Esophagus (tissue), 2 donors: ENCODE measurements around the gene MAP2. TPM values are rescaled to one million over a fixed set of nuclear protein-coding genes. Genes with fewer than 3 reads are reported as not detected.

ENCODE experiments used
- H3K27ac ChIP-seq, 2 donors: one replicate each; pipeline ENCODE4 v1.5.1; 2013; ENCODE audit warnings: low read depth in 2 of 2, mild to moderate bottlenecking in 2 of 2, inconsistent platforms in 1 of 2, low read length in 1 of 2, moderate library complexity in 1 of 2
- H3K27me3 ChIP-seq, 2 donors: one replicate each; pipeline ENCODE4 v1.6.1; 2013; ENCODE audit warnings: low read length in 2 of 2, control low read depth in 1 of 2, mild to moderate bottlenecking in 1 of 2; ENCODE audit not compliant: insufficient read depth in 2 of 2, control insufficient read depth in 1 of 2
- H3K36me3 ChIP-seq, 2 donors: one replicate each; pipeline ENCODE4 v1.6.1; 2013; ENCODE audit warnings: low read length in 1 of 2; ENCODE audit not compliant: control insufficient read depth in 2 of 2, insufficient read depth in 2 of 2
- H3K4me1 ChIP-seq, 2 donors: one replicate each; pipeline ENCODE4 v1.6.1; 2013; ENCODE audit warnings: low read length in 1 of 2; ENCODE audit not compliant: control insufficient read depth in 2 of 2, insufficient read depth in 2 of 2
- H3K4me3 ChIP-seq, 2 donors: one replicate each; pipeline ENCODE4 v1.5.1; 2013; ENCODE audit warnings: low read length in 2 of 2, mild to moderate bottlenecking in 2 of 2, low read depth in 1 of 2, moderate library complexity in 1 of 2
- H3K9me3 ChIP-seq, 2 donors: one replicate each; pipeline ENCODE4 v1.6.1; 2013; ENCODE audit warnings: mild to moderate bottlenecking in 2 of 2, low read depth in 1 of 2, low read length in 1 of 2, moderate library complexity in 1 of 2; ENCODE audit not compliant: control insufficient read depth in 2 of 2, insufficient read depth in 1 of 2
- WGBS, 2 donors: extraction: QIAGEN DNeasy Blood & Tissue Kit; methylation state at CpG; one replicate each; pipeline ENCODE4 v1.1.7; 2013; 5-methylcytosine and 5-hydroxymethylcytosine counted together
- polyA plus RNA-seq, 2 donors: library from polyadenylated mRNA; stranded (reverse); fragments of 200-250 nt; gene quantifications; one replicate each; pipeline ENCODE4 v1.2.3, GENCODE V29; 2013
- donor health status: healthy with polysubstance abuse.
- donor health status: Bipolar disorder and iron deficiency.

MAP2 gene
- polyA plus RNA-seq, 2 donors = 4.4 to 5.2 TPM

- Histone ChIP-seq H3K9me3 (no peaks in the 10 kb centered on the region), H3K27ac (no peak overlapping the region), H3K36me3 (no peaks in the 10 kb centered on the region), H3K4me1 (no peaks in the 10 kb centered on the region), H3K4me3 (no peak overlapping the region), H3K27me3 (no peaks in the 10 kb centered on the region)
- 75 to 84% methylated on average over 3 of the region's 3 CpGs for WGBS, 2 donors
Observed at GRCh38 chr2:209642146-209642820, 218.4 kb downstream of the MAP2 start.

GRCh38 chr2:209644842-209645241 is 221.0 kb downstream of the MAP2 start:
- Histone ChIP-seq H3K9me3 (no peaks in the 10 kb centered on the region), H3K36me3 (no peaks in the 10 kb centered on the region), H3K27ac (no peak overlapping the region), H3K27me3 (no peaks in the 10 kb centered on the region), H3K4me3 (no peak overlapping the region), H3K4me1 (no peaks in the 10 kb centered on the region)

- WGBS, 2 donors = 72 to 85% methylated on average over 3 of the region's 3 CpGs
- Histone ChIP-seq H3K4me3 (no peak overlapping the region), H3K36me3 (no peaks in the 10 kb centered on the region), H3K4me1 (no peaks in the 10 kb centered on the region), H3K27ac (no peak overlapping the region), H3K27me3 (no peaks in the 10 kb centered on the region), H3K9me3 (no peaks in the 10 kb centered on the region)
Observed at GRCh38 chr2:209648714-209649113, 224.9 kb downstream of the MAP2 start.

- no peak overlapping the region for H3K4me3 ChIP-seq
- H3K9me3 ChIP-seq = no peaks in the 10 kb centered on the region
Observed at GRCh38 chr2:209653134-209653533, 229.3 kb downstream of the MAP2 start.

GRCh38 chr2:209661286-209661894 is 237.5 kb downstream of the MAP2 start:
- H3K27me3 ChIP-seq = no peaks in the 10 kb centered on the region
- no peaks in the 10 kb centered on the region for H3K36me3 ChIP-seq
- no peak overlapping the region for H3K4me3 ChIP-seq
- H3K9me3 ChIP-seq = no peaks in the 10 kb centered on the region
- 65 to 72% methylated on average over 9 of the region's 9 CpGs for WGBS, 2 donors
- H3K27ac ChIP-seq = no peak overlapping the region
- no peaks in the 10 kb centered on the region for H3K4me1 ChIP-seq

More at GRCh38 chr2:209653134-209653533, 229.3 kb downstream of the MAP2 start:
- H3K36me3 ChIP-seq = no peaks in the 10 kb centered on the region
- WGBS, 2 donors = 84% methylated on average over 6 of the region's 6 CpGs
- no peaks in the 10 kb centered on the region for H3K27me3 ChIP-seq
- no peak overlapping the region for H3K27ac ChIP-seq
- H3K4me1 ChIP-seq = no peaks in the 10 kb centered on the region

GRCh38 chr2:209662021-209662420 is 238.2 kb downstream of the MAP2 start:
- Histone ChIP-seq H3K4me1 (no peaks in the 10 kb centered on the region), H3K27me3 (no peaks in the 10 kb centered on the region), H3K4me3 (no peak overlapping the region), H3K36me3 (no peaks in the 10 kb centered on the region), H3K27ac (no peak overlapping the region), H3K9me3 (no peaks in the 10 kb centered on the region)
- 90 to 92% methylated on average over 7 of the region's 7 CpGs for WGBS, 2 donors

GRCh38 chr2:209663139-209663538 is 239.3 kb downstream of the MAP2 start:
- H3K27ac ChIP-seq = no peak overlapping the region
- no peaks in the 10 kb centered on the region for H3K4me1 ChIP-seq
- H3K27me3 ChIP-seq = no peaks in the 10 kb centered on the region
- no peaks in the 10 kb centered on the region for H3K36me3 ChIP-seq
- H3K4me3 ChIP-seq = no peak overlapping the region
- 40 to 47% methylated on average over 5 of the region's 5 CpGs for WGBS, 2 donors
- no peaks in the 10 kb centered on the region for H3K9me3 ChIP-seq

GRCh38 chr2:209663656-209664055 is 239.8 kb downstream of the MAP2 start:
- Histone ChIP-seq H3K36me3 (no peaks in the 10 kb centered on the region), H3K27ac (no peak overlapping the region), H3K4me3 (no peak overlapping the region), H3K27me3 (no peaks in the 10 kb centered on the region), H3K4me1 (no peaks in the 10 kb centered on the region), H3K9me3 (no peaks in the 10 kb centered on the region)
- 87% methylated on average over 4 of the region's 4 CpGs for WGBS, 2 donors

GRCh38 chr2:209666296-209666695 is 242.4 kb downstream of the MAP2 start:
- no peak overlapping the region for H3K27ac ChIP-seq
- H3K27me3 ChIP-seq = no peaks in the 10 kb centered on the region
- H3K4me3 ChIP-seq = no peak overlapping the region
- H3K4me1 ChIP-seq = no peaks in the 10 kb centered on the region
- no peaks in the 10 kb centered on the region for H3K36me3 ChIP-seq
- H3K9me3 ChIP-seq = no peaks in the 10 kb centered on the region
- WGBS, 2 donors = 41 to 56% methylated on average over 1 of the region's 1 CpG
